ENCODE data around the gene MPRIP.

- TF ChIP-seq CTCF (IDR thresholded peaks at IDR 0.05) (no peak), POLR2A (IDR thresholded peaks at IDR 0.05) (no peak)
Observed at GRCh38 chr17:17054636-17055035, 12.4 kb downstream of the MPRIP start.
